ENCODE measurements around the gene MON1B. TPM values are rescaled to one million over a fixed set of nuclear protein-coding genes. Genes with fewer than 3 reads are reported as not detected.

The MON1B gene
- total RNA-seq, 4 donors from 2014 or later = 13.9 to 22.9 (median 18.8) TPM

DNA sequence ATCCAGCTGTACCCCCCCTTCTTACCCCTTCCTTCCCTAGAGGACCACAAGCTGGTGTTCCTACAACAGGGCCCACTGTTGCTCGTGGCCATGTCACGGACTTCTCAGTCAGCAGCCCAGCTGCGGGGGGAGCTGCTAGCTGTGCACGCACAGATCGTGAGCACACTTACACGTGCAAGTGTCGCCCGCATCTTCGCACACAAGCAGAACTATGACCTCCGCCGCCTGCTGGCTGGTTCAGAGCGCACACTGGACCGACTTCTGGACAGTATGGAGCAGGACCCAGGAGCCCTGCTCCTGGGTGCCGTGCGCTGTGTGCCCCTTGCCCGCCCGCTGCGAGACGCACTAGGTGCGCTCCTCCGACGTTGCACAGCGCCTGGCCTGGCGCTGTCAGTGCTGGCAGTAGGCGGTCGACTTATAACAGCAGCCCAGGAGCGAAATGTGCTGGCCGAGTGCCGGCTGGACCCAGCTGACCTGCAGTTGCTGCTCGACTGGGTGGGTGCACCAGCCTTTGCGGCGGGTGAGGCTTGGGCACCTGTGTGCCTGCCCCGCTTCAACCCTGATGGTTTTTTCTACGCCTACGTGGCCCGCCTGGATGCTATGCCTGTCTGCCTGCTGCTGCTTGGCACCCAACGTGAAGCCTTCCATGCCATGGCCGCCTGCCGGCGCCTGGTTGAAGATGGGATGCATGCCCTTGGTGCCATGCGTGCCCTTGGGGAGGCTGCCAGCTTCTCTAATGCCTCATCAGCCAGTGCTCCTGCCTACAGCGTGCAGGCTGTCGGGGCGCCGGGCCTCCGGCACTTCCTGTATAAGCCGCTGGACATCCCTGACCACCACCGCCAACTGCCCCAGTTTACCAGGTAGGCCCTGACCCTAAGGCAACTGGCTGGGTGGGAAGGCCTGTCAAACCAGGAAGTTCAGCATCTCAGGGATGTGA, 3.6 kb downstream of the MON1B start:
- DNase-seq (ENCODE audit: low spot score in 2 of 2) = no peak
- TF ChIP-seq POLR2A (IDR thresholded peaks at IDR 0.05) = no peak
- TF ChIP-seq, protein P1, sequence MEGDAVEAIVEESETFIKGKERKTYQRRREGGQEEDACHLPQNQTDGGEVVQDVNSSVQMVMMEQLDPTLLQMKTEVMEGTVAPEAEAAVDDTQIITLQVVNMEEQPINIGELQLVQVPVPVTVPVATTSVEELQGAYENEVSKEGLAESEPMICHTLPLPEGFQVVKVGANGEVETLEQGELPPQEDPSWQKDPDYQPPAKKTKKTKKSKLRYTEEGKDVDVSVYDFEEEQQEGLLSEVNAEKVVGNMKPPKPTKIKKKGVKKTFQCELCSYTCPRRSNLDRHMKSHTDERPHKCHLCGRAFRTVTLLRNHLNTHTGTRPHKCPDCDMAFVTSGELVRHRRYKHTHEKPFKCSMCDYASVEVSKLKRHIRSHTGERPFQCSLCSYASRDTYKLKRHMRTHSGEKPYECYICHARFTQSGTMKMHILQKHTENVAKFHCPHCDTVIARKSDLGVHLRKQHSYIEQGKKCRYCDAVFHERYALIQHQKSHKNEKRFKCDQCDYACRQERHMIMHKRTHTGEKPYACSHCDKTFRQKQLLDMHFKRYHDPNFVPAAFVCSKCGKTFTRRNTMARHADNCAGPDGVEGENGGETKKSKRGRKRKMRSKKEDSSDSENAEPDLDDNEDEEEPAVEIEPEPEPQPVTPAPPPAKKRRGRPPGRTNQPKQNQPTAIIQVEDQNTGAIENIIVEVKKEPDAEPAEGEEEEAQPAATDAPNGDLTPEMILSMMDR (IDR thresholded peaks at IDR 0.05) = no peak
- H3K4me3 ChIP-seq (ENCODE audit: low read depth, poor library complexity, severe bottlenecking) = no peak overlapping the region
- WGBS, 2 donors = 94 to 96% methylated on average over 39 to 44 of the region's 48 CpGs
- intact Hi-C loops (cut with DNase I; ENCODE audit: low total_unique reads) = no loop called here

DNA sequence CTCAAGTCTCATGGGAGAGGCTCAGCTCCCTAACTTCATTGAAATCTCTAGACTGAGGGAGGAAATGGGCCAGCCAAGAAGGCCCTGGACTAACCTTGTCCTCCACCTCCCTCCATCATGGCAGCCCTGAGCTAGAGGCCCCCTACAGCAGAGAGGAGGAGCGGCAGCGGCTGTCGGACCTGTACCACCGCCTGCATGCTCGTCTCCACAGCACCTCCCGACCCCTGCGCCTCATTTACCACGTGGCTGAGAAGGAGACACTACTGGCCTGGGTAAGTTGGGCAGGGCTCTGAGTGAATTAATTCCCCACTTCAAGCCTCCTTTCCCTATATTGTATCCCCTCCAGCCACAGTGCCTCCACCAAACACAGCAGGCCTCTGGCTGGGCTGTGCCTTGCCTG, 4.4 kb downstream of the MON1B start:
- 72 to 79% methylated on average over 8 of the region's 8 CpGs for WGBS, 2 donors
- no peak overlapping the region for H3K4me3 ChIP-seq (ENCODE audit: low read depth, poor library complexity, severe bottlenecking)
- no peak for DNase-seq (ENCODE audit: low spot score in 2 of 2)
- intact Hi-C loops (cut with DNase I; ENCODE audit: low total_unique reads) = no loop called here
- TF ChIP-seq, protein P1 (IDR thresholded peaks at IDR 0.05) = no peak
- no peak for TF ChIP-seq POLR2A (IDR thresholded peaks at IDR 0.05)

DNA sequence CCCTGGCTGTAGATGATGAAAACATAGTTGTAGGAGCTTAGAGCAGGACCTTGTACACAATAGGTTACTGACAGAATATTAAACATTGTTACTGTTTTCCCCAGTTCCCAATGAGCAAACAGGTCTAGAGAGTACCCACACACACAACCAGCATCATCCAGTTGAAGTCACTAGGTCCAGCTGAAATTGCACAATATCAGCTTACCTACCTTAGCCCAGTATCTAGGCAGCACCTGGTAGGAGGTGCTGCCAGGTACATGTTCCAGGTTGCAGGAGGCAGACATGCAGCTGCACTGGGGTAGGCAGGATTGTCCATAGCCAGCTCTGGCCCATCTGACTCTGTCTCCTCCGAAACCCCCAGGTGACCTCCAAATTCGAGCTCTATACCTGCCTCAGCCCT, 6.8 kb downstream of the MON1B start:
- no peak for TF ChIP-seq POLR2A (IDR thresholded peaks at IDR 0.05)
- TF ChIP-seq, protein P1 (IDR thresholded peaks at IDR 0.05) = no peak
- no peak for DNase-seq (ENCODE audit: low spot score in 2 of 2)
- 93 to 100% methylated on average over 2 of the region's 2 CpGs for WGBS, 2 donors
- intact Hi-C loops (cut with DNase I; ENCODE audit: low total_unique reads) = no loop called here
- H3K4me3 ChIP-seq (ENCODE audit: low read depth, poor library complexity, severe bottlenecking) = no peak overlapping the region

DNA sequence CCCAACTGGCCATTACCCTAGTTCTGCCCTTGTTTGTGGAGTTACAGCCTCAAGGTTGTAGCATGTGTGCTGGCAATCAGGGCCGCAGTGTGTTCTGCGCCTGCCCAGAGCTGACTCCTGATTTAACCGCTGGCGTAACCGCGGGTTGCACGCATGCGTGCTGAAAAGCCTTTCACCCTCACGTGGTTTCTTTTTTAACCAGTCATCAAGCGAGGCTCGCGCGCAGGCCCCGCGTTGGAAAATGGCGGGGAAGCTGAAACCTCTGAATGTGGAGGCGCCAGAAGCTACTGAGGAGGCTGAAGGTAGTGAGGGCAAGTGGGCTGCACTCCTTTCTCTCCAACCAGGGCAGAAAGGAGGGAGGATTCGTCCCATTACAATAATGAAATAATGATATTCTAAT, 8.2 kb downstream of the MON1B start, which contains the start of gene SYCE1L:
TSS of gene SYCE1L (plus strand) at position 198 of the 400 bp plus-strand sequence. CDS start at position 242, 44 bp downstream.
- intact Hi-C loops (cut with DNase I; ENCODE audit: low total_unique reads) = no loop called here
- H3K4me3 ChIP-seq (ENCODE audit: low read depth, poor library complexity, severe bottlenecking) = no peak within 1 kb of the TSS

DNA sequence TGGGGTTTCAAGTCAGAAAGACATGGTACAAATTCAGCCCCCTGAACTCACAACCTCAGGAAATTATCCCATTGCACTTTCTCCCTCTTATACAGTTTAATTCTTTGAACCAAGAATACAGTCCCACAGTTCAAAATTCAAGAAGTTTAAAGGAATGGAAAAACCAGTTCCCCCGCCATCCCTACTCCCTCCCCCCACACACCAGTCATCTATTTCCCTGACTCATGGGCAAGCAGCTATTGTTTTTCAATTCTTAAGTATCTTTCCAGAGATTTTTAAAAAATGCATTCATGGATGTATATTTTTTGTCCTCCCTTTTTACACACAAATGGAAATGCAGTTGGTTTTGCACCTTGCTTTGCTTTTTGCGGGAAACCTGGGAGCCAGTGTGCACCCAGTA, 15.5 kb downstream of the MON1B start:
- 90% methylated on average over 2 of the region's 2 CpGs for WGBS, 2 donors
- H3K4me3 ChIP-seq (ENCODE audit: low read depth, poor library complexity, severe bottlenecking) = no peak overlapping the region
- intact Hi-C loops (cut with DNase I; ENCODE audit: low total_unique reads) = no loop called here
- no peak for DNase-seq (ENCODE audit: low spot score in 2 of 2)
- TF ChIP-seq, protein P1 (IDR thresholded peaks at IDR 0.05) = no peak
- no peak for TF ChIP-seq POLR2A (IDR thresholded peaks at IDR 0.05)

More for the DNA sequence above, 8.2 kb downstream of the MON1B start, which contains the start of gene SYCE1L:
- TF ChIP-seq, protein P1 (IDR thresholded peaks at IDR 0.05) = no peak
- no peak for TF ChIP-seq POLR2A (IDR thresholded peaks at IDR 0.05)
- 93 to 95% methylated on average over 18 of the region's 18 CpGs for whole genome bisulfite sequencing, 2 donors
- DNase-seq (ENCODE audit: low spot score in 2 of 2) = no peak
